GM12864 (cell line): ENCODE measurements around the gene KRT76.
"Not testable (repeated sequence)": the region's sequence is repeated elsewhere in the genome, so short reads cannot be mapped to it uniquely, and the experiment has no call there.

ENCODE experiments used
- DNase-seq: peaks from one replicate; pipeline ENCODE4 v3.0.0-alpha.2; 2011; ENCODE audit warnings: low read depth
- H3K4me3 ChIP-seq: 2 replicates; pipeline ENCODE4 v1.5.1; 2011; ENCODE audit warnings: mild to moderate bottlenecking, low read depth, low read length, control low read depth
- CTCF ChIP-seq: IDR thresholded peaks from 2 replicates; pipeline ENCODE4 v1.5.1; 2011; ENCODE audit warnings: low read depth, mild to moderate bottlenecking, moderate library complexity, low read length, control low read depth, inconsistent platforms; ENCODE audit errors: missing control alignments

The KRT76 gene

GRCh38 chr12:52796839-52797528 is 19.8 kb upstream of the KRT76 start:
- no peak for DNase-seq
- no peak for TF ChIP-seq CTCF

GRCh38 chr12:52796429-52796794 is 19.3 kb upstream of the KRT76 start:
- TF ChIP-seq CTCF: no peak
- no peak overlapping the region for H3K4me3 ChIP-seq
- no peak for DNase-seq

More at GRCh38 chr12:52796839-52797528, 19.8 kb upstream of the KRT76 start:
- H3K4me3 ChIP-seq: no peak overlapping the region

- no peak for DNase-seq
- no peak for TF ChIP-seq CTCF
- H3K4me3 ChIP-seq: no peak within 1 kb of the TSS
Measured at GRCh38 chr12:52795694-52796428, 18.7 kb upstream of the KRT76 start, which contains the start of gene KRT3. Gene KRT3, minus strand, starts transcription at chr12:52796117. Its CDS starts 75 bp downstream, at chr12:52796042.

GRCh38 chr12:52795332-52795674 is 18.2 kb upstream of the KRT76 start:
- not testable (repeated sequence) for DNase-seq

GRCh38 chr12:52794479-52795331 is 17.6 kb upstream of the KRT76 start:
- no peak for TF ChIP-seq CTCF
- no peak overlapping the region for H3K4me3 ChIP-seq
- no peak for DNase-seq

More at GRCh38 chr12:52795332-52795674, 18.2 kb upstream of the KRT76 start:
- H3K4me3 ChIP-seq: not testable (repeated sequence)

- H3K4me3 ChIP-seq: no peak overlapping the region
- DNase-seq: no peak
- TF ChIP-seq CTCF: no peak
Measured at GRCh38 chr12:52792185-52793029, 15.3 kb upstream of the KRT76 start.
